HG02588 (cell line): ENCODE data around the gene MYT1.

Experiments used
- ATAC-seq: cut with Tn5 transposase; IDR thresholded peaks from one replicate; pipeline ENCODE4 v1.9.1; 2021; ENCODE audit warnings: mild to moderate bottlenecking, moderate library complexity; ENCODE audit not compliant: unreplicated experiment

MYT1 gene

DNA sequence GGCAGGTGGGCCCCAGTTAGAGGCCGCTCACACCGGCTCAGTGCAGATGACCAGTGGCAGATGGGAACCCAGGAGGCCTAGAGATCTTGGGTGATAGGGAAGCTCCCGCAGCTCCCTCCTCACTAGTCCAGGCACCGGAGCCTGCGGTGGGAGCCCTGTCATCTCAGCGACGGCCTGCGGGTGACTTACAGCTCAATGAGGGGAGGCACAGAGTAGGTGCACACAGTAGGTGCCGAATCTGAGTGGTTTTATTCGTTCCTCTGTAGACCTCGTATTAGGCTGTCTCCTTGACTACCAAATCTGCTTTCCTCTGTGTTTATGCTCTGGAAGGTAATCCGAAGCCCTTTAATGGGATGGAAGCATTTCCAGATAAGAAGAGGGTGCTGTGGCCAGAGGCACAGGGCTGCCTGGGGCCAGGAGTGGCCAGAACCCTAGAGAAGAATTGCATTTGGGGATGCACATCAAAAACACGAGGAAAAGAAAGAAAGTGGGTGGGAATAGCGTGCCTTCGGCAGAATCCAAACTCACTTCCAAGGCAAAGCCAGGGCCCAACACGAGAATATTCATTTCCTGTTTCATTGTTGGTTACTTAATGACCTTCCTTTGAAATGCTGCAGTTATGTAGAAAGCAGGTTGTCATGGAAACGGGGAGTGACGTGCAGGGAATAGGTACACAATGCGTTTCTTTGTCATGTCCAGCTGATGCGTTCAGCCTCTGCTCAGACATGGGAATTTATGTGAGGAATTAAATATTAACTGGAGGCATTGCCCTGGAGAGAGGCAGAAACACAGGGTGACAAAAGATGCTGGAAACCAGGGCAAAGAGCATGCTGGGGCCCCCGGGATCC, 24.7 kb downstream of the MYT1 start:
- no peak for ATAC-seq

DNA sequence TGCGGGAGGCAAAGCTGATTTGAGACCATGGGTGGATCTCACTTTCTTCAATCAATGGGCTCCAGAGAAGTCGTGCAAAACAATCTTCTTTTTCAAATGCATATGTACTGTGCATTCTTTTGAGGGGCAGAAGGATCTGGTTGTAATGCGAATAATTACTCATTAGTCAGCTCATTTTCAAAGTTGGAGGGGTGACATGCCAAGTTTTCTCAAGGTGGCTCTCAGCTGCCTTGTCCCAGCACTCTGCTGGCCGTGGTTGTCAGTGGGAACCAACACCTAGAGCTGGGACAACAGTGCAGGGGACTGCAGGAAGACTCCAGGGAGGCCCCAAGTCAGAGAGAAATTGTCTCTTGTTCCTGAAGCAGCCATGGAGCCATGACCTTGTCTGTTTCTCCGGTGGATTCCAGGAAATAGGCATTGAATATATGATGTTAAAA, 25.3 kb downstream of the MYT1 start:
- no peak for ATAC-seq

GRCh38 chr20:64189986-64190385, 25.7 kb downstream of the MYT1 start:
- ATAC-seq = no peak

- no peak for ATAC-seq
Measured at GRCh38 chr20:64191002-64191401, 26.8 kb downstream of the MYT1 start.

GRCh38 chr20:64192406-64192805, 28.2 kb downstream of the MYT1 start:
- no peak for ATAC-seq

DNA sequence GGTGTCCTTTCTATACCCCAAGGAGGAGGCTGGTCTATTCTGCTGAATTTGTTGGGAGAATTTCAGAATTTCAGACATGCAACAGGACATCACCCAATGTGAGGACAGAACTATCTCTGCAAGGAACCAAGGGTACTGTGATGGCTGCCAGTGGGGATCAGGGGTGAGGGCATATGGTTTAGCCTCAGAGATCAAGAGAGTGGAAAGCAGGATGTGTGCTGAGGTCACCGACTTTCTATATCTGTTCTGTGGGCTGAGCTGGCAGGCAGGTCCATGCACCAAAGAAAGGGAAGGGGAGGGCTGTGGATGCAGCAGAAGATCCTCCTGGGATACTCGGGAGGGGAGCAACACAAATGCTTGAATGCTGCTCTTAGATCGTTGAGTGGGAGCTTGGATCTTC, 28.8 kb downstream of the MYT1 start:
- ATAC-seq = no peak

DNA sequence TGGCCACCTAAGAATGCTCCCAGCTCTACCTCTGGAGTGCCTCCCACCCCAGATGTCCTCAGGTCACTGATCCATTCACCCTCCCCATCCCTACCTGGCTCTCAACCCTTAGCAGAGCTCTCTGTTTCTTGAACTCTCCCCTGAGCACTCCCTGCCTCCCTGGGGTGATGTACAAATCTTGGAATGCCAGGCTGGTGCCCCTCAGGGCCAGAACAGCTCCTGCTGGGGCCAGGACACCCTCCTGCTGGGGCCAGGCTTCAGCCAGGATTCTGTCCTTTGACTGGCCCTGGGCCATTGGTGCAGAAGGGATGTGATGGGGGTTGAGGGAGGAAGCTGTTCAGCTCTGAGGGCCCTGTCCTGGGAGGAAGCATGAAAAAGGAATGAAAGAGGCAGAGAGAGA, 30.0 kb downstream of the MYT1 start:
- ATAC-seq = no peak

- ATAC-seq = no peak
Measured at GRCh38 chr20:64196309-64196708, 32.1 kb downstream of the MYT1 start.

DNA sequence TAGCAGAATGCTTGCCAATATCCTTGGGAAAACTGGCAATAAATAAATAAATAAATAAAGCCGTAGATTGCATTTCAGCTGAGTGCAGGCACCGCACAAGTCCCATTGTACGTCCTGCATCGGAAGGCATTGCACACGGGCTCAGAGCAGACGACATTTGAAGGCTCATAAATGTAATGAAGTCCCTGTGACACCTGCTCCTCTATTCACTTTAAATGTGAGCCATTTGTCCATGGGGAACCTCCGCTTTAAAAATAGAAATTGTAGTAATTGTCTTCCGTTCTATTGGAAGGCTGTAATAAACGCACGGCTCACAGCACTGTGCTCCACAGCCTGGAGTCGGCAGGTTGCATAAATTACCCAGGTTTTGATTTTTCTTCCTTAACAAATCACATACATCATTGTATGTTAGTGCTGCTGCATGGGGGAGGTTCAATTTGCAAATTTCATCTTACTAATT, 32.6 kb downstream of the MYT1 start:
- ATAC-seq = no peak

- ATAC-seq = no peak
Measured at GRCh38 chr20:64198347-64198746, 34.1 kb downstream of the MYT1 start.

GRCh38 chr20:64199395-64199794, 35.1 kb downstream of the MYT1 start:
- ATAC-seq = no peak

DNA sequence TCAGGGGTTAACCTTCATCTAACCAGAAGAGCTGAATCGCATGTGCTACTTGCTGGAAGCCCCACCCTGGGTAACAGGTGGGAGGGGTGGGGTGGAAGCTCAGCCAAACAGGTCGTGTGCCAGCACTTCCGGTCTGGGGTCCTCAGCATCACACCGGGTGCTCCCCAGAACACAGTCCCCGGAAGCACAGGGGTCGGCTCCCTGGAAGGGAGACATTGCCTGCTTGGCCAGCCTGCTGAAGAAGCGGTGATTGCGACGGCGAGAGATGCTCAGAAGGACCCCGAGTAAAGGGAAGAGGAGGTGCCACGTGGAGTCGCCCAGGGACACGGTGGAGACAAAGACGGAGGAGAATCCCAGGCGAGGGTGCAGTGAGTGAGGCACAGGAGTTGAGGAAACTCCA, 36.5 kb downstream of the MYT1 start:
- no peak for ATAC-seq

DNA sequence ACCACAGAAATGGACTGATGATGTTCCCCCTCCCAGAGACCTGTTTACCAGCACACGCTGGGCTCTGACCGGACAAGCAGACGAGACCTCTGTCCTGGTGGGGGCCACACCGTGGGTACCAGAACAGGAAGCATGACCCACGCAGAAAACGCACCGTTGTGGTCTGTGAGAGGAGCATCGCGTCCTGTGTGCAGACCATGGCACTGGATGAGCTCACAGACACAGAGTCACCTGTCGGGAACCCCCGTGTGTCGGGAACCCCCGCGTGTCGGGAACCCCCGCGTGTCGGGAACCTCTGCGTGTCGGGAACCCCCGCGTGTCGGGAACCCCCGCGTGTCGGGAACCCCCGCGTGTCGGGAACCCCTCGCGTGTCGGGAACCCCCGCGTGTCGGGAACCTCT, 37.4 kb downstream of the MYT1 start:
- ATAC-seq = no peak

DNA sequence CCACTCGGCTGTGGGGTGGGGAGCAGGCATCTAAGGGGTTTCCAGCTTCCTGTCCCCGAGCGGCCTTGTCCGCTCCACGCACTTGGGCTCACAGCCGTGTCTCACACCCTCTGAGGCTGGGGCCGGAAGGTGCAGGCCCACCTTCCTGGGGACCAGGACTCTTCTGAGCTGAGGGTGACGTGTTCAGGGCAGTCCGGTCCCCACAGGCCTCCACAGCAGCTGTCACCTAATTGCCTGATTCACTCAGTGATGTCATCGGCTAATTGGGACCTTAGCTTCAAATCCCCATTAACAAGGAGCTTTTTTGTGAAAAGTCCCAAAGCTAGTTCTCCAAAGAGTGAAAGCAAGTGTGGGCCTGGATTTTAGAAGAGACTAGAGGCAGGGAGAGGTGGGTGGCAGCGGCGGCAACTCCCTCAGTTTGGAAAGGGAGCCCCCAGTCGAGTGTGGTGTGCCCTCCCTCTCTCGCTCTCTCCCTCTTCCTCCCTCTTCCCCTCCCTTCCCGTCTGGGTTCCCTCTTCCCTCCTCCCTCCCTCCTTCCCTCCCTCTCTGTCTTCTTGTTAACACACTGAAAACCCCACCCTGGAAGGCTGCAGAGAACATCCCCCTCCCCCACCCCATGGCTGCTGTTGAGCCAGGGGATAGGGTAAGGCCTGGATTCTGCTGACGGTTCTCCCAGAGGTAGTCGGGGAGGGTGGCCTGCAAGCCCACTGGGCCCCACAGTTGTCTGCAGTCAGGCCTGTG, 39.0 kb downstream of the MYT1 start:
- ATAC-seq = no peak

DNA sequence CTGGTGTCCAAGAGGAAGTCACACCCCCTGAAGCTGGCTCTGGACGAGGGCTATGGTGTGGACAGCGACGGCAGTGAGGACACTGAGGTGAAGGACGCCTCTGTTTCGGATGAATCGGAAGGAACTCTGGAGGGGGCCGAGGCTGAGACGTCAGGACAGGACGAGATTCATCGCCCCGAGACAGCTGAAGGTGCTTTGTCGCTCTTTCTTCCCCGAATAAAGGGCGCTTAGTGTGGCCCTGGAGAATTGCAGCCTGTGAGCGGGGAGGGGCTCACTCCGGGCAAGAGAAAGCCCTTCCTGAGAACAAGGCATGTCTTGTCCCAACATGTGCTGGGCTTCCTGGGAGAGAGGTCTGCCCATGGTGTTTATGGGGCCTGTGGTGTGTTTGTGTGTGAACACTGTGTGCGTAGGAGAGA, 41.4 kb downstream of the MYT1 start:
- no peak for ATAC-seq

GRCh38 chr20:64206614-64207013, 42.4 kb downstream of the MYT1 start:
- ATAC-seq = no peak

DNA sequence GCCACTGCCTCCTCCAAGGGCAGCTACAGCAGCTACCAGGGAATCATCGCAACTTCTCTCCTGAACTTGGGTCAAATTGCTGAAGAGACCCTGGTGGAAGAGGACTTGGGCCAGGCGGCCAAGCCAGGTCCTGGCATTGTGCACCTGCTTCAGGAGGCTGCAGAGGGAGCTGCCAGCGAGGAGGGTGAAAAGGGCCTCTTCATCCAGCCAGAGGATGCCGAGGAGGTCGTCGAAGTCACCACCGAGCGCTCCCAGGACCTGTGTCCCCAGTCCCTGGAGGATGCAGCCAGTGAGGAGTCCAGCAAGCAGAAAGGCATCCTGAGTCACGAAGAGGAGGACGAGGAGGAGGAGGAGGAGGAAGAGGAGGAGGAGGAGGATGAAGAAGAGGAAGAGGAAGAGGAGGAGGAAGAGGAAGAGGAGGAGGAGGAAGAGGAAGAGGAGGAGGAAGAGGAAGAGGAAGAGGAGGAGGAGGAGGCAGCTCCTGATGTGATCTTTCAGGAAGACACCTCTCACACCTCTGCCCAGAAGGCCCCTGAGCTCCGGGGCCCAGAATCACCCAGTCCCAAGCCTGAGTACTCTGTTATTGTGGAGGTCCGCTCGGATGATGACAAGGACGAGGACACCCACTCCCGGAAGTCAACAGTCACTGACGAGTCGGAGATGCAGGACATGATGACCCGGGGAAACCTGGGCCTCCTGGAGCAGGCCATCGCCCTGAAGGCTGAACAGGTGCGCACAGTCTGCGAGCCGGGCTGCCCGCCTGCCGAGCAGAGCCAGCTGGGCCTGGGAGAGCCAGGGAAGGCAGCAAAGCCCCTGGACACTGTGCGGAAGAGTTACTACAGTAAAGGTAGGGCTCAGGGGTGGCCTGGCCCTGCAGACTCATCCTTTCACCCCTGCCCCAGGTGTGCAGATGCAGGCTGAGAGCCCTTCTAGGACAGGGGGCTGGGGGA, 43.7 kb downstream of the MYT1 start:
- no peak for ATAC-seq

DNA sequence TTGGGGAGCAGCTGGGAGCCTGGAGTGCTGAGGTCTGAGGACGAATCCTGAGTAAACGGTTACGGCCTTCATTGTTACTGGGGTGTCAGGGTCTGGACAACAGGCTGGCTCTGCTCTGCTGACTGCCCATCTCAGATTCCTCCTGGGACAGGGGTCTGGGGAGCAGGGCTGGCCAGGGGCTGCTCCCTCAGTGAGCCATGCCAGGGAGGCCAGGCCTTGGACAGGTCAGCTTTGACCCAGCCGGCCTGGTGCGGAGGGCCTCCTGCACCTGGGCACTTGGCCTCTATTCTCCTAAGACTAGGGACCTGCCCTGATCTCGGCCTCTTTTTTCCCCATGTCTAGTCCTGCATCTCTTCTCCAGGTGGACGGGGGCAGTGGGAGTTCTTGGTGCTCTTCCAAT, 44.9 kb downstream of the MYT1 start:
- ATAC-seq = no peak

GRCh38 chr20:64210656-64211369, 46.6 kb downstream of the MYT1 start:
- no peak for ATAC-seq

- ATAC-seq = no peak
Measured at GRCh38 chr20:64211874-64212658, 47.8 kb downstream of the MYT1 start.
